Cardiac fibroblast (primary cell): ENCODE data around the gene AMT.

Source experiments
- DNase-seq, 2 donors: peaks; one replicate each; pipeline versions ENCODE4 v3.0.0 to v3.0.0-alpha.2; 2010; ENCODE audit warnings: low read depth in 2 of 2
- H3K4me3 ChIP-seq, 2 donors: replicated peaks in 1 of 2; 1 replicate in 1 of 2; 2 replicates in 1 of 2; pipeline ENCODE4 v1.5.1; 2011; ENCODE audit warnings: low read depth in 2 of 2, low read length in 2 of 2, mild to moderate bottlenecking in 2 of 2, moderate library complexity in 1 of 2
- CTCF ChIP-seq: IDR thresholded peaks from one replicate; pipeline ENCODE4 v1.5.1; 2011; ENCODE audit warnings: low read depth, mild to moderate bottlenecking, low read length, inconsistent platforms

AMT gene

DNA sequence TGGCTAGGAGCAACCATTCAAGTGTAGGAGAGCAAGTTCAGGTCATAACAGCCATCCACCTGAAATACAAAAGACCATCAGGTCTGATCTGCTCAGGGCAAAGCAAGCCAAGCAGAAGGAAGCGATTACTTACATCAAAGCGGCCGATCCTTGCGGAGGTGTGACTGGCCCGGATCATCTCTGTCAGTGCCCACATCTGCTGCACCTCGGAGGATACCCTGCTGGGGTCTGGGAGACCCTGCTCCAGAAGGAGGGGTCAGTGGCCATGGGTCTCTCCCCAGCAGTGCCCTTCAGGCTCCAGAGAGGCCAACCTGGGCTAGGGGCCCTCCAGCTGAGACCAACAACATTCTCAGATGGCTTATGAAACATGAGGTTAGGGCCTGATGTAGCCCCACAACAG is 2.5 kb upstream of the AMT start:
- H3K4me3 ChIP-seq = no peak overlapping the region
- no peak for DNase-seq
- TF ChIP-seq CTCF = no peak

- DNase-seq = no peak
- H3K4me3 ChIP-seq = no peak overlapping the region
- no peak for TF ChIP-seq CTCF
Measured at GRCh38 chr3:49421890-49422378, 339 bp downstream of the AMT start.

DNA sequence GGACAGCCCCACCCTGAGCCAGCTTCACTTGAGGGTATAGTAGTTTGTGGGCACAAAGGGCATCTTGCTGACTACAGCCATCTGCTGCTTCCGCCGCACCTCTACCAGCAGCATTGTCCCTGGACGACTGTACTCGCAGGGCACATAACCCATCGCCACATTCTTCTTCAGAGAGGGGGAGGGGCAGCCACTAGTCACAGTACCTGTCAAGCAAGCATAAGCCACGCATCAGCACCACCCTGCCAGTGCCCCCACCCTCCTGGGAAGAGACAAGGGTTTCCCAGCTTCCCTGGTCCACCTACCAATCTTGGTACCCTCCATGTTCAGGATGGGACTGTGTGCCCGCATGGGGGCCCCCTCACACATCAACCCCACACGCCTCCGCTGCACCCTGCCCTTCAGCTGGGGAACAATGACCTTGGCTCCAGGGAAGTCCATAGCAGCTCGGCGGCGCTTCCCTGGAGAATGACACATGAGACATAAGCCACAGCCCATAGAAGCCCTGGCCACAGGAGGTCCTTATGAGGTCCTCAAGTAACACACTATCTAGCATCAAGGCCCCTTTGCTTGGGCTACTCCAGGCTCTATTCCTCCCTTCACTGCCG is 4.7 kb downstream of the AMT start:
- no peak for TF ChIP-seq CTCF
- DNase-seq = no peak
- no peak overlapping the region for H3K4me3 ChIP-seq

- no peak overlapping the region for H3K4me3 ChIP-seq
- no peak for DNase-seq
- no peak for TF ChIP-seq CTCF
Measured at GRCh38 chr3:49416867-49417266, 5.4 kb downstream of the AMT start.

- H3K4me3 ChIP-seq = no peak overlapping the region
- no peak for TF ChIP-seq CTCF
- DNase-seq = no peak
Measured at GRCh38 chr3:49415931-49416601, 6.2 kb downstream of the AMT start.

DNA sequence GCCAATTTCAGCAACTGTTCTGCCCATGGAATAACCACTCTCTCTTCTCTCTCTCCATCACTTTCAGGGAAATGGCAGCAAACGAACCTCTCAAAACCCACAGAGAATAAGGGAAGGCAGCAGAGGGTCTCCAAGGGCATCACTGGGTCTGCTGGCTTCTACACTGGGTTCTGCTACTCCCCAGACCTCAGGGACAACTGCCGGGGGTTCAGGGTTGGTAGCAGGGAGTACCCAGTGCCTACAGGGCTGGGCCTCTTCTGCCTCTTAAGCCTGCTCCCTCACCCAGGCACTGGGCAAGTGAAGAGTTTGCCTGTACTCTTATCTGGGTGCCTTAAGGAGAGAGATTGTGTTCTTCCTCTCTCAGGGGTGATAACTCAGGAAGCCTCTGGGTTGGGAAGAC is 7.5 kb downstream of the AMT start:
- DNase-seq = no peak
- H3K4me3 ChIP-seq = no peak overlapping the region
- no peak for TF ChIP-seq CTCF

DNA sequence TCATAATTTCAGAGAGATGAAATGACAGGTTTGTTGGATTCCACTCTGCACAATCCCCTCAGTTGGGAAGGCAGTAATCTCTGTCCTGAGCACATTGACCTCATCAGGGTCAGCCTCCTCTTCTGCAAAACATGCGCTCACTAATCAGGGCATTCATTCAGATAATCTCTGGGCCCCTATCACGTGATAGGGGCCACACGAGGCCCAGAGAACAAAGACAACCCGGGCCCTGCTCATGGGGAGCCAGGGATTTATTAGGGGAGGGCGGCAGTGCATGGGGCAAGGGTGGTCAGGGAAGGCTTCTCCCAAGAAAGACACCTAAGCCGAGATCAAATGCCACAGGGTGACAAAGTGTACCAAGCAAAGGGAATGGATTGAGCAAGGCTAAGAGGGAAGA is 8.9 kb downstream of the AMT start:
- TF ChIP-seq CTCF = no peak
- H3K4me3 ChIP-seq = peak overlapping the region; percentile 87 to 95
- no peak for DNase-seq
